Astrocyte of the spinal cord (primary cell): ENCODE data around the gene DYNC1LI2.

ENCODE experiments used
- DNase-seq: peaks from one replicate; pipeline ENCODE4 v3.0.0; 2011; ENCODE audit warnings: low read depth, low spot score
- H3K4me3 ChIP-seq: 2 replicates; pipeline ENCODE4 v1.5.1; 2011; ENCODE audit warnings: low read depth, mild to moderate bottlenecking, low read length, moderate library complexity
- in situ Hi-C: cut with HindIII; loops from 2 replicates; pipeline ENCODE4 v1.10.0; 2017; ENCODE audit warnings: low sequenced_read_pairs
- TF ChIP-seq, protein P1 (sequence below): IDR thresholded peaks from 2 replicates; pipeline ENCODE4 v1.5.1; 2012; ENCODE audit warnings: low read depth, mild to moderate bottlenecking, low read length, inconsistent platforms

DYNC1LI2 gene

DNA sequence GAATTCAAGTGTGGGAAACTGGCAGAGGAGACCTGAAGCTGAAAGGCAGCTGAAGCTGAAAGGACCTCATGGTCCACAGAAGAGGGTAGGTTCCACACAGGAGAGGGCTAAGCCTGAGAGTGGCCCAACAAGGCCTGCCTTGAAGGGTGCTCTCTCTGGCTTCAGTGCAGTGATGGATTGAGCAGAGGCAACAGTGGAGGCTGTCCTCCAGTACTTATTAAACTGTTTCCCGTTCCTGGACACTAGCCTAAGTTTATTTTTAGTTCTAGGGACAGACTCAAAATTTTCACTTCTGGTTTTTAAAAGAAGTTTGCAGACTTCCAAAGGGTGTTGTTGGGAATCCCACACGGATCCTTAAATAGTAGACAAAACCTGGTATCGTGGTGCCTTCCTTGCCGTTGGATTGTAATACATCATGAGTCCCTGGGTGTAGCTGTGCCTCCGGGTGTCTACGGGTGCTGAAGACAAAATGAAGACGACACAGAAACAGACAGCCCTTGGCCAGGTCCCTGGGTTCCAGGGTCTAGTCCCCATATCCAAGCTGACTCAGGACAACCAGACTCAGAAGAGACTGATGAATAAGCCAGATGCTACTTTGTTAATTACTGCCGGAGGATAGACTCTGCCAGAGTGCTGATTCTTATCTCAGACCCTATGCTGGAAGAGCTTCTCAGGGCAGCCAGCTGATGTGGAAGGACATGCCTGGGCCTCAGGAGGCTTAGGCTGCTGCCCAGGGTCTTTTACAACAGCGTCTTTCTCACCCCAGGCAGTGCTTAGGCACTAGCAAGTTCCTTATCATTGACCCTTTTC, 47.8 kb downstream of the DYNC1LI2 start:
- no peak overlapping the region for H3K4me3 ChIP-seq
- in situ Hi-C loops, result no loop called here
- TF ChIP-seq, protein P1, sequence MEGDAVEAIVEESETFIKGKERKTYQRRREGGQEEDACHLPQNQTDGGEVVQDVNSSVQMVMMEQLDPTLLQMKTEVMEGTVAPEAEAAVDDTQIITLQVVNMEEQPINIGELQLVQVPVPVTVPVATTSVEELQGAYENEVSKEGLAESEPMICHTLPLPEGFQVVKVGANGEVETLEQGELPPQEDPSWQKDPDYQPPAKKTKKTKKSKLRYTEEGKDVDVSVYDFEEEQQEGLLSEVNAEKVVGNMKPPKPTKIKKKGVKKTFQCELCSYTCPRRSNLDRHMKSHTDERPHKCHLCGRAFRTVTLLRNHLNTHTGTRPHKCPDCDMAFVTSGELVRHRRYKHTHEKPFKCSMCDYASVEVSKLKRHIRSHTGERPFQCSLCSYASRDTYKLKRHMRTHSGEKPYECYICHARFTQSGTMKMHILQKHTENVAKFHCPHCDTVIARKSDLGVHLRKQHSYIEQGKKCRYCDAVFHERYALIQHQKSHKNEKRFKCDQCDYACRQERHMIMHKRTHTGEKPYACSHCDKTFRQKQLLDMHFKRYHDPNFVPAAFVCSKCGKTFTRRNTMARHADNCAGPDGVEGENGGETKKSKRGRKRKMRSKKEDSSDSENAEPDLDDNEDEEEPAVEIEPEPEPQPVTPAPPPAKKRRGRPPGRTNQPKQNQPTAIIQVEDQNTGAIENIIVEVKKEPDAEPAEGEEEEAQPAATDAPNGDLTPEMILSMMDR, result no peak
- no peak for DNase-seq

DNA sequence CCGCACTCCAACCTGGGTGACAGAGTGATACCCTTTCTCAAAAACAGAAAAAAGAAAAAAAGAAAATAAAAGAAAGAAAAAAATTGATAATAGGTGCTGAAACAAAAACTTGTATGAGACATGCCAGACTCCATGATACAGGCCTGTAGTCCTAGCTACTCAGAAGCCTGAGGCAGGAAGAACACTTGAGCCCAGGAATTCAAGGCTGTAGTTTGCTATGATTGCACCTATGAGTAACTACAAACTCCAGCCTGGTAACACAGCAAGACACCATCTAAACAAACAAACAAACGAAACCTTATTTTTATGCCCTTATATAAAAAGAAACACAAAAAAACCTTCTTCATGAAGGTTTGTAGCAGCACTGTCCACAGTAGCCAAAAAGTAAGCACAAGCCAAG, 49.9 kb downstream of the DYNC1LI2 start:
- H3K4me3 ChIP-seq, result no peak overlapping the region
- in situ Hi-C loops, result no loop called here
- no peak for DNase-seq
- TF ChIP-seq, protein P1, result no peak

DNA sequence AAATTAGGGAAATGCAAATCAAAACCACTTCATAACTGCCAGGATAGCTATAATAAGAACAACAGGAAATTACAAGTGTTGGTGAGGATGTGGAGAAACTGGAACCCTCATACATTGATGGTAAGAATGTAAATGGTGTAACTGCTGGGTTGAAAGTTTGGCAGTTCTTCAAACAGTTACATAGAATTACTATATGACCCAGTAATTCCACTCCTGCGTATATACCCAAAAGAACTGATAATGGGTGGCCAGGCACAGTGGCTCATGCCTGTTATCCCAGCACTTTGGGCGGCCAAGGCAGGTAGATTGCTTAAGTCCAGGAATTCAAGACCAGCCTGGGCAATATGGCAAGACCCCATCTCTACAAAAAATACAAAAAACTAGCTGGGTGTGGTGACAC, 50.4 kb downstream of the DYNC1LI2 start:
- no peak overlapping the region for H3K4me3 ChIP-seq
- in situ Hi-C loops, result no loop called here
- DNase-seq, result no peak
- TF ChIP-seq, protein P1, result no peak

DNA sequence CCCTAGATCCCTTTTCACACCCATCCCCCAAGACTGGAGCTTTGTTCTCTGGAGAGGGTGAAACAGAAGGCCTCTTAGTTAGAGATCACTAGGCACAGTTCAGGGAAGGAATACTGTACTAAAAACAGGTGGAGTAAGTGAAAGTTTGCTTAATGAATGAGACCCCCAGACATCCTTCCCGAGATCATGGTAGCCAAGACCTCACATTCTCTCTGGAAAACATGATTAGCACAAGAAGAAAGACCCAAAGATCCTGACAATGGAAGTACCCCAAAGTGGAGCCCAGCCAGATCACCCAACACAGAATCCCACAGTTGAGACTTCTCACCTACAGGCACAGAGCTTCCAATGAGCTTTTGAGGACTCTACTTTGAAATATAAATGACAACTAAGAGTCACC, 51.5 kb downstream of the DYNC1LI2 start:
- TF ChIP-seq, protein P1, result no peak
- no peak for DNase-seq
- in situ Hi-C loops, result no loop called here
- H3K4me3 ChIP-seq, result no peak overlapping the region

DNA sequence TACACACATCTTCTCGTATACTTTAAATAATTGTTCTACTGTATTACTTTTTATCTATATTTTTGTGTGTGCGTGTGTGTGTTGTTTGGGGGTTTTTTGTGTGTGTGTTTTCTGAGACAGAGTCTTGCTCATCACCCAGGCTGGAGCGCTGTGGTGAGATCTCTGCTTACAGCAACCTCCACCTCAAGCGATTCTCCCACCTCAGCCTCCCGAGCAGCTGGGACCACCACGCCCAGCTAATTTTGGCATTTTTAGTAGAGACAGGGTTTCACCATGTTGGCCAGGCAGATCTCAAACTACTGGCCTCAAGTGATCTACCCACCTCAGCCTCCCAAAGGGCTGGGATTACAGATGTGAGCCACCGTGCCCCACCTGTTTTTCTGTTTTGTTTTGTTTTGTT, 53.4 kb downstream of the DYNC1LI2 start:
- TF ChIP-seq, protein P1, result no peak
- DNase-seq, result no peak
- in situ Hi-C loops, result no loop called here
- H3K4me3 ChIP-seq, result no peak overlapping the region

DNA sequence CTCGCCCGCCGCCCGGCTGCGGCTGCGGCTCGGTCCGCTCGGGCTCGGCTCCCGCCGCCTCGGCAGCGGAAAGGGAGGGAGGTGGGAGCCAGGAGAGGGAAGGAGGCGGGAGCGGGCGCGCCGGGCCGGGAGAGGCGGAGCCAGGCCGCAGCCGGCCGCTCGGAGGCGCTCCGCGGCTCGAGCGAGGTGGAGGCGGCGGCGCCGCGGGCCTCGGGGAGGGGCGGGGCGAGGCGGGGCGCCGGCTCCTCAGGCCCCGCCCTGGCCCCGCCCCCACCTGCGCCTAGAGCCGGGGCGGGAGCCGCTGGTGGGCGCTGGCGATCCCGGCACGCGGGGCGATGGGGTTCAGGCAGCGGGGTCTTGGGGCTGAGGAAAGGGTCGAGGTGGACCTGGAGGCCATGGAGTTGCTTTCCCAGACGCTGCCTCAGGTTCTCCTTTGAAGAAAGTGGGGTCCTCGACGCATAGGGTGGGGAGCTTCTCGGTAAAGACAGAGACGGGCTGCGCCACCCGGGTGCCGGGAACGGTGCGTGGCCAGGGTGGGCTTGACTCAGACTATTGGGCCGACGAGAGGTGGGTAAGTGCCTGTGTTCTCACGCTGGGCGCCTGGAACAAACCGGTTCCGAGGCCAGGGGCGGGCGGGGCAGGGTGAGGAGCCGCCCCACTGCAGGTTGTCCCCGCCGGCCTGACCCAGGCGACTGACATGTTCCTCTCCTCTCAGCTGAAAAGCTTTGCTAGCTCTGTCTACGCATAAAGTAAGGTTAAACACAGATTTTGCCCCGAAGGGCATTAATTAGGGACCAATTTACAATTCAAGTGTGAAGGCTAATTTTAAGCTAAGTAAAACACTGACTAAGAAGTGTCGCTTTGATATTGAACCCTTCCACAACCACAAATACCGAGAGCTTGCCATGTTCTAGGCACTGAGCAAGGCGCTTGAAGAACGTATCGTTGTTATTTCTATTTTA, 54.5 kb downstream of the DYNC1LI2 start, which contains the start of gene CMTM4:
Gene CMTM4 (minus strand): TSS at position 75 of the 962 bp plus-strand sequence. CDS start 218 bp downstream, outside the sequence.
- H3K4me3 ChIP-seq, result peak within 1 kb of the TSS; percentile 63
- in situ Hi-C loops, result no loop called here

More for the DNA sequence above, 54.5 kb downstream of the DYNC1LI2 start, which contains the start of gene CMTM4:
- TF ChIP-seq, protein P1, result peak; percentile 15
- DNase-seq, result peak; percentile 81
